Non-pigmented ciliary epithelial cell (primary cell): ENCODE measurements around the gene JMJD7.

ENCODE experiments used
- DNase-seq: peaks from one replicate; pipeline ENCODE4 v3.0.0-alpha.2; 2010; ENCODE audit warnings: low read depth

Gene JMJD7

DNA sequence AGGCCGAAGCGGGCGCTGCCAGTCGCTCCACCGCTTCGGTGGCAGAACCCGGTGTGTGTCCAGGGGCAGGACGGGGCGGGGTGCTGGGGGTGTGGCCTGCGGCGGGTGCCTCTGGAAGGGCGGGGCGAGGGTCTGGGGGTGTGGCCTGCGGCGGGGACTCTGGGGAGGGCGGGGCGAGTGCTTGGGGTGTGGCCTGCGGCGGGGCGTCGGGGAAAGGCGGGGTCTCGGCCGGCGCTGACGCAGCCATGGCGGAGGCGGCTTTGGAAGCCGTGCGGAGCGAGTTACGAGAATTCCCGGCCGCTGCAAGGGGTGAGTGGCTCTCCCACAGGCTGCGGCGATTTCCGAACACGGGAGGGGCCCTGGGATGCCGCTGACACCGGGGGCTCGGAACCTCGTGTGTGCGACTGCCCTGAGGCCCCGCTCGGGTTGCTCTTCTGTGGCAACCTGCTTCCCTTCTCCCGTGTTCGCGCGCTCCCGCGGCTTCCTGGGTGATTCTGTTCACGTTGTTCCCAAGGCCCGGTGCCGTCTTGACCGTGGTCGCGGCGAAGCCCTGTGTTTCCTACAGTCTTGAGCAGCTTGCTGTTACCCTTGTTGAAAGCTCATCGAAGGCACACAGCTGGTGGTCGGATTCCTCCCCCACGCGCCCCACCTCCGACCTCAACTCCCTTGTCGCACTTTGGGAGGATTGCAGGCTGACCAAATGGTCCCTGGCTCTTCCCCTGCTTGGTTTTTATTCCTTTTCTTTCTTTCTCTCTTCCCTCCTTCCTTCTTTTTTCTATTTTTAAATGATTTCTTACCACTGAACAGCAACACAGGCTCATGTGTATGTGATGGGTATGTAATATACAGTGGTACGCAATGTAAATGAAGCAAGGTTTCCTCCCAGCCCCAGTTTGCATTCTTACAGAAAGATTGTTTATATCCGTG, at the start of gene JMJD7:
Gene JMJD7, plus strand, starts transcription at position 213 of the 927 bp plus-strand sequence. Its CDS starts 33 bp downstream, at position 246.
- DNase-seq = peak; percentile 34

DNA sequence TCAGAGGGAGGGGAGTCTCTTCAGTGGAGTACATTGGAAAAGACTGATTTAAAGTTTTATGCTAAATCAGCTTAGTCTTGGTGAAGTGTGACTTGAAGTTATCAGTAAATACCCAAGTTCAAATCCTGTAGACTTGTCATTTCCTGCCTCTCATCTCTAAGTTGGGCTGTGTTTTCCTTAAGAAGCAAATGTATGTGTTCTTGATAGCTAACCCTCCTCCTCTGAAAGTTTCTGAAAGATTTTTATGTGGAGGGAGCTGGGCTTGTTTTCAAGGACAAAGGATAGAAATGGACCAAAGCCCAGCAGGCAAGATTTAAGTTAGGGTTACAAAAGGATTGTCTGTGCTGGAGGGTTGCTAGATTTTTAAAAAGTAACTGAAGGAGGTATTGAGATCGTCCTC, 49.4 kb upstream of the JMJD7 start:
- DNase-seq = no peak

DNA sequence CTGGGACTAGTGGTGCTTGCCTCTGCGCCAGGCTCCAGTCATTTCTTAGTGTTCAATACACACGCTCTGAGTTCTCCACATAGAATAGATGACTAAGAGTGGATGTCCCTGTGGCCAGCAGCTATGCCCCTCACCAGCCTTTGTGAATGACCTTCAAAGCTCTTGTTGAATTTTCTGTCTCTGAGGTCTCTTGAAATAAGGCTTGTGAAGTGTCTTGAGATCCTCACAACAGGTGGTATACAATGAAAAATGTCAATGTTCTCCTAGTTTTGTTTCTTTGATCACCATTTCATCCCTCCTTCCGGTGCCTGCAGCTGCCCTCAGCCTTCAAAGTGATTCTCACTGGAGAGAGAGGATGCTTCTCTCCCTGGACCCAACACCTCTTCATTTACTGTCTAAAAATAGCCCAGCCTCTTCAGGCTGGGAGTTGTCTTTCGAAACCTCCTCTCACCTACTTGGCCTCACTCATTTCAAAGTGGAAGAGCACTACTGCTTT, 48.2 kb upstream of the JMJD7 start:
- no peak for DNase-seq

DNA sequence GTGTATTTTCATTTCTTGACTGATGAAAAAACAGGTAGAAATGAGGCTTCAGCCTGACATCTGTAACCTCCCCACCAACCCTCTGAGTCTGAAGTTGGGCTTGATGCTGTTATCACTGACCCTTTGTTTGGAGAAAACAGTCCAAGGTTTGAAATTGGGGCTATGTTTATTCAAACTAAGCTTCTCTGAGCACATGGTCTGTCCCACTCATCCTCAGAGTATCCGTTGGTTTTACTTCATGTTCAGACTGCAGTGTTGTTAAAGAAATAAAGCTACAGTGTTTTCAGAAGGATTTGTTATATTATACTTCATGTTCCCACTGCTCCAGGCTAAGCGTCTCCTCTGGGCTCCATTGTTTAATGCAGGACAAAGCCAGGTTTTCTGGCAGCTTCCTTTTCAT, 47.6 kb upstream of the JMJD7 start:
- DNase-seq = no peak

DNA sequence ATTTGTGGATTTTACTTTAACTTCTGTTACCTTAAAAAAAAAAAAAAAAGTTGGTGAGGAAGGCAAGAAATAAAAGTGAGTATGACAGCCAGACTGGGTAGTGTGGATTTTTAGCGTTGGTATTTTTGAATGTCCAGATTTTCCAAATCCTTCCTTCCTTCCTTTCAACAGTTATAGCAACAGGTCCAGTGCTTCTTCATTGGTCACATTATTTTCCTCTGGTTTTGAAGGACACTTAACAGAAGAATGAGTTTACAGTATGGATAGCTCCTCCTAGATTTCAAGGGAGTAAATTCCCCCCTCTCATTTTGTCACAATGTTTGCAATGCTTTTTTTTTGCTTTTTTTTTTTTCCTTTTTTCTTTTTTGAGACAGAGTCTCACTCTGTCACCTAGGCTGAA, 47.2 kb upstream of the JMJD7 start:
- no peak for DNase-seq

DNA sequence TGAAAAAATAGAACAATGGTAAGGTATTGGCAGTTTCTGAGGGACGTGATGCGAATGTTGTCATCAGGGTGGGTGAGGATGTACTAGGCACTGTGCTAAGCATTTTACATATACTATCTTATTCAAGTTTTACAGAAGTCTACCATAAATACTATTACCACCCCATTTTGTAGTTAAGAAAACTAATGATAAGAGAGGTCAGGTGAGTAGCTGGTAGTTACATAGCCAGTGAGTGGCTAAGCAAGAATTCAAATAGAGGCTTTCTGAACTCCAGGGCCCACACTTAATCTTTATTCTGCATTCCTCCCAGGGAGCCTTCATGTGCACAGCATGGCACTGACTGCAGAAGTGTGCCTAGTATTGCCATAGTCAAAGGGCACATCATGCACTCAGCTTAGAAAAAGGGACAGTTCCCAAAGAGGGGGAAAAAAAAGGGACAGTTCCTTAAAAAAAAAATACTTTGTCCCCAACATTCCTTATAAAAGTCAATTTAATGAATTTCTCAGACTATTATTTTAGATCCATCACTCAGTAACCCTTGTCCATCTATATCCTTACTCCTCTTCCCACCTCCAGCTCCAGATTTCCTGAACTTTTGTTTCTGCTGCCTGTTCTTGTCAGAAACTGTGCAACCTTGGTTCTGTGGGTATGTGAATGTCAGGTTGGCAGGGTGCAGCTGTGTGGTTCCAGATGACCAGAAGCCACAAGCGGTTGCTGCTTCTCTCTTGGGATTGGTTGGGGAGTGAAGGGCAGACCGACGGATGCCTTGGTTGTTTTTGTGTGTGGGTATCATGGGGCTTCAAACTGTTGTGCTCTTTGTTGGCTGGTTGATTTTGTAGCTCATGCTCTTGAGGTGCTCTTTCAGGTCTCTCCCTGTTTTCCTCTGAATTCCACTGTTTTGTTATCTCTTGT, 45.3 kb upstream of the JMJD7 start:
- DNase-seq = no peak

DNA sequence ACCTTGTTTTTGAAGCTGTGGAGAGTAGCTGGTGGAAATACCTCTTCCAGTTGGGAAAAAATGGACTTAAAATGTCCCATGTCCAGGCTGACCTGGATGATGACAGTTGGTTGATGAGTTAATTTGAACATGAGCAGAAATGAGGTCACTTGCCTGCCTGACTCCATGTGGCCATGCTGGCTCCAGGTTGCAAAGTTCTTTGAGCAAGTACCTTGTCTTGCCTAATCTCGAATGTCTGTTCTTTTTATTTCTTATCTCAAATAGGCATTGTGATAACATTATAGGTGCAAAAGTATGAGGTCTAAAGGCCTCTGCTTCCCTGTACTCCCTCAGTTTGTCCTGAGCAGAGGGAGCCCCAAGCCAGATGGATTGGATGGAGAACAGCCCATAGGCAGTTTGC, 44.6 kb upstream of the JMJD7 start:
- no peak for DNase-seq

DNA sequence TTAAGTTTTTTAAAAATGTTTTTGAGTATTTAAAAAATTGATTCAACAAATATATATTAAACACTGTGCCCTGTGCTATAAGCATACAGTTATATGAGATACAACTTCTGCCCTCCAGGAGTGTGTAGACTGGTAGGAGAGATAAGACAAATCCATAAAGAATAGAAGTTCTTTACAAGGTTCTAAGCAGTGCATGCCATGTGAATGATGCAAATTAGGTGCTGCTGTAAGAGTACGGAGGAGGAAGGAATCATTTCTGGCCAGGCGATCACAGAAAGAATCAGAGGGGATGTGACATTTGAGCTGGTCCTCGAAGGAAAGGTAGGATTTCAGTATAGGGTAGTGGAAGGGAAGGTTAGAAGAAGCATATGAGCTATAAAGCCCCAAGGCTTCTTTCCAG, 39.6 kb upstream of the JMJD7 start:
- no peak for DNase-seq

DNA sequence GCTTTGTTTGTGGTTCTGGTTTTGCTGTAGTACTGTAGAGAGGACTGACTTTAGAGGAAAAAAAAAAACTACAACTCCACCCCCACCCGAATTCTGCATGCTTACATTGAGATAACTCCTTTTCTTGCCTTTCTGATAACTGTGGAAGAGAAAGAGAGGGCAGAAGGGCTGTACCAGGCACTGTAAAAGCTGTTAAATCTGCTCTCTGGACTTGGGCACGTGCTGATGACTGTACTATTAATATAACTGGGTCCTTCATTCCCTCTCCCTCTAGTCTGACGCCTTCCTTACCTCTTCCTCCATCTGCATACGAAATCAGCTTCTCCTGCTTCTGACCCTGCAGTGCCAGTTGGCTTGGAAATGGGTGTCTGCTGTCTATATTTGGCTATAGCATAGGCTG, 38.7 kb upstream of the JMJD7 start:
- no peak for DNase-seq

DNA sequence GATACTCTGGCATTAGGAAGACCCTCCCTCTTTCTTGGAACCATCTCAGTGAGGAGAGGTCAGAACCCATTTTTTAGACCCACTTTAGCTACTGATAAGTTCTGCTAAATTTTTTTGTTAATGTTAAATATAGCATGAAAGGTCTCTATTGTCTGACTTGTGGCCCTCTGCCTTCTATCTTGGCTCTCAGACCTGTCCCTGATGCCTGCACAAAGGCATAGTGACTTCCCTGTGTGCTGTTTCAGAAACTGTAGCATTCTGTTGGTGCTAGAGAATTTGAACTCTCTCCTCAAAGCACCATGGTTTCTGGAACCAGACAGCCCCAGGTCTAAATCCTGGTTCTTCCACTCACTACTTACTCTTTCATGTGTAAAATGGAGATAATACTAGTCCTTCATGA, 38.2 kb upstream of the JMJD7 start:
- no peak for DNase-seq

DNA sequence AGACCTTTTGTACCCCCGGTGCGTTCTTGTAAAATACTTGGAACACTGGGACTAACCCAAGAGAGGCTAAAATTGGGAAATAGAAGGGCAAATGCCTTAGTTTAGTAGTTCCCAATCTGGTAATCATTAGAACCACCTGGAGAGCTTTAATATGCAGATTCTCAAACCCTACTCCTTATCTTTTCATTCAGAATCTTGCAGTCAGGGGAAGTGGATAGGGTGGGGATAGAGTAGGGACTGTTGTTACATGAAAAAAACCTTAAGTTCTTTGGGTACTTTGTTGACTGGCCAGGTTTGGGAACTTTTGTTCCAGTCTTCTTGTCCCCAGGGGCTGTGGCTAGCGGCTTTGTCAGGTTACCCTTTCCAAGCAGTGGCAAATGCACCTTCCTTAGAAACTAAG, 37.7 kb upstream of the JMJD7 start:
- DNase-seq = no peak

DNA sequence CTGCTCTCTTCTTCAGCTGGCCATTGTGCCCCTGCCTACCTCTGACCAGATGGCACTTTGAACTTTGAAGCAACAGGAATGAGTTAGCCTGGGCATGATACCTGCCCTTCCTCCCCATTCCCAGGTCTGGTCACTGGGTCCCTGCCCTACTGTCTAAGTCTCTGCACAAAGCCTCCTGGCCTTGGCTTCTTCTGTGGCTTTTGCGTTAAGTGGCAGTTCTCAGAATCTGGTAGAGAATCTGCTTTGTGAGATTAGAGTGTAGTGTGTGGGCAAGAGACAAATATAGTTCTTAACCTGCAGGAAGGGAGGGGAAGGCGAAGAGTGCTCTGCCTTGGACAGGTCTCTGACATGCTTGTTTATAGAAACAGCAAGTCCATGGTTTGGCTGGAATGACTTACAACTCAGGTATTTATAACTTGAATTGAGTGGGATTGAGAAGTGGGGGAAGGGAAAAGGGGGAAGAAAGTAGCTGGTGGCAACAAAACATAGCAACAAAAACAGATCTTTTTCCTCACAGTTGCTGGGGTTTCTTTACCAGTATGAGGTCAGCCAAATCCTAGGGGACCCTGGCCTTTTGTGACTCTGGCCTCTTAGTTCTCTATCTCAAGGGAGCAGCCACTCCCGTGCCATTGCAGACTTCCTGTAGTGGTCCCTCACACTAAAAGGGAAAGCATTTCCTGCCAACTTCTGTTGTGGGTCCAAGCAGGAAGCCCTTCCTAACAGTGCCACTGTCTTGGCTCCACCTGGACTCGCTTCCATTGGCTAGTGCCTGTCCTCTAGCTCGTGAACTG, 36.9 kb upstream of the JMJD7 start:
- peak; percentile 54 for DNase-seq

DNA sequence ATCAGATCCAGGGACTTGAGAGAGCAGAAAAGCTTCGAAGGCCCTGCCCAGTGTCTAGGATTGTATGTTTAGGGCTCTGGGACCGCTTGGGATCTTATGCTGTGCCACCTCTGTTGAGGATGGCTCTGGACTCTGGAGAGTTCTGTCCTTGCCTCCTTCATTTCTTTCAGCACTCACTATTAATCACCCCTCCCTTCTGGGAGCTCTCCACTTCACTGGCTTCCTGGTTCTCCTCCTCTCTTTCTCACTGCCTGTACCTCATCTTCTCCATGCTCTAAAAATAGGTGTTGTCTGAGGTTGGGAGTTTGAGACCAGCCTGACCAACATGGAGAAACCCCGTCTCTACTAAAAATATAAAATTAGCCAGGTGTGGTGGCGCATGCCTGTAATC, 36.4 kb upstream of the JMJD7 start:
- no peak for DNase-seq

DNA sequence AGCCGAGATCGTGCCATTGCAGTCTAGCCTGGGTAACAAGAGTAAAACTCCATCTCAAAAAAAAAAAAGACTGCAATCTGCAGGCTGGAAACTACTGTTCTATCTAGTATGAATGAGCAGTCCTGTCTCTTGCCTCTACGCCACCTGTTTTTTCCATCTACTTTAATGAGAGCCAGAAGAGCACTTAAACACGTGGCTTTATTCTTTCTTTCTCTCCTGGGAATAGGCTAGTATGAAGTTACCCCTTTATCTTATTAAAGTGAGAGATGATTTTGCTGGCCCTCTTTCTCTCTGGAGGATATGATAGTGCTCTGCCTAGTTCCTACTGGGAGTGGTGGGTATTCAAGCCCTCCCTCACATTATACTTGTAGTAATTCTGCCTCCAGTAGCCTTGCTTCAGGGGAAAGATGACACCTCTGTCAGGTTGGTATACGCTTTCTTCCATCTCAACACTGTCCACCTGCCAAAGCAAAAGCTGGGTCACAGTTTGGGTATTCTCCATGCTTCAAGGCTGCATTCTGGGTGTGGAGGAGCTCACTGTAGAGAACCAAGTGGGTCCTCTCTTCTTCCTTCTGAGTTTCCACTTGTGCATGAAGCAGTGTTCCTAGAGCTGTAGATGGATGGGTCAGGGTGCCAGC, 35.8 kb upstream of the JMJD7 start:
- no peak for DNase-seq

DNA sequence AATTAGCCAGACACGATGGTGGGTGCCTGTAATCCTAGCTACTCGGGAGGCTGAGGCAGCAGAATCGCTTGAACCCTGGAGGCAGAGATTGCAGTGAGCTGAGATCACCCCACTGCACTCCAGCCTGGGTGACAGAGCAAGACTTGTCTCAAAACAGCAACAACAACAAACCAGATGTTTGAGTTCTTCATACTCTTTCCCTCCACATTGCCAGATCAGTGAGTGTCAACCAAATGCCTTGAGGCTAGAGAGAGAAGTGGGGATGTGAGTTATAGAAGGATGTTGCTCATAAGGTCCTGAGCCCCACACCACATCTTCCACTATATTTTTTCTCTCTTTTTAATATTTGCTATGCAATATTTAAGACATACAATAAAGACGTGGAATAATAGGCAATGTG, 33.8 kb upstream of the JMJD7 start:
- DNase-seq = no peak

DNA sequence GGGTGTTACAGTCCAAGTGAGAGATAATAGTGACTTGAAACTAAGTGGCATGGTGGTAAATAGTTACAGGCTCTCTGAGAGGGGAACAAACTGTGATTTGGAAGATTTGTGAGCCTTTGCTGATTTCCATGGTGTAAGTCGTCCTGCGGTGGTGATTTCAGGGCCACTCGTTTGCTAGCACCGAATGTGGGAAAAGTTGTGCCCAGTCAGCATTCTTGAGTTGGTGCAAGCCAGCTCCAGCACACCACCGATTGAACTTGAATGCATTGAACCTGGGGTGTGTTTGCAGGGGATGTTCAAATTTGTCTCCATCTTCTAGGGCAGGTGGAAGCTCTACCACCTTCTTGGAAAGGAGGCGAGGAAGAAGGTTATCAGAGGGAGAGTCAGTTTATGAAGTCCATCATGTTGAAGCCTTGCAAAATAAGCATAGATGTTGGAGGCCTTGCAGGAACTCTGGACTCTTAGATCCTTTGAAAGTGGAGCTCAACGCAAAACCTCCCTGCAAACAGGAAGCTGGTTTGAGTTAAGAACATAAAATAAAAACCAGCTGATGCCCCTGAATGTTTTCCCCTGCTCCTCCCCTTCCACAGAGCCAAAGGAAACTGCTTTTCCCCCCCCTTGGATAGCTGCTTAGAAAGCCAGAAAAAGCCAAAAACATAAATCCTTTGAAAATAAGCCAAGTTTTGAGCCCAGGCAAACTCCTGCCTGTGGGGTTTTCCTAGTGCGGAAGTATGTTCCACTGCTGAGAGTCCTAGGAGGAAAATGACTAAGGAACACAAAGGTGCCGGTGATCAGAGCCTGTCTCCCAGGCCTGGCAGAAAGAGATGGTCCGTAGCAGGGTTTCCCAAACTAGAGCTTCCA, 31.7 kb upstream of the JMJD7 start:
- DNase-seq = no peak

DNA sequence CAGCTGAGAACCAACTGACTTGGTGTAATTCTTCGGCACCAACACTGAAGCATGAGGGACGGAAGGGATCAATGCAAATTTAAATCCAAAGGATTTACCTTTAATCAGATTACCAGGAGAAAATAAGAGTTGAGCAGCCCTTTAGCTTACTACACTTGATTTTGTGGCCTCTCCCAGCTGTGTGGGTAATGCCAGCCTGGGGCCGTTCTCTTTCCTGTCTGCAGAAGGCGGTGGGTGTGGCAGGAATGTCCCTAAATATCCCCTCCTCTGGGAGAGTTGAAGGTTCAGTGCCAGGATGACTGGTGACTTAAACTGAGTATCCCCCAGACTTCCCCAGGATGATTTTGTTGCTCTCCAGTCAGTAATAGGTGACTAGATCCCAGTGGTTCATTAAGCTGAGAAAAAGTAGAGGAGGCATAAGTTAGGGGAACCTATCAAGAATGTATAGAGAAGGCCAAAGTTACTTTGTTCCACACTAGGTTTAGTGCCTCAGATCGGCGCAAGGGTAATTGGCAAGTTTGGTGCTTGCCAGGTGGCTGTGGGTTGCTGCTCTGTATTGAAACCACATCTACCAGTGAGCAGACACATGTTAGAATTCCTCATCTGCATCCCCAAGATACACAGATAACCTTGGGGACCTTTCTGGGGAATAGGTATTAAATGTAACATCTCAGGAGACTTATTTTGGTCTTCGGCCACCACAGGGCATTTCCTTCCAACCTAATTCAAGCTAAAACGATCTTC, 30.5 kb upstream of the JMJD7 start:
- no peak for DNase-seq

DNA sequence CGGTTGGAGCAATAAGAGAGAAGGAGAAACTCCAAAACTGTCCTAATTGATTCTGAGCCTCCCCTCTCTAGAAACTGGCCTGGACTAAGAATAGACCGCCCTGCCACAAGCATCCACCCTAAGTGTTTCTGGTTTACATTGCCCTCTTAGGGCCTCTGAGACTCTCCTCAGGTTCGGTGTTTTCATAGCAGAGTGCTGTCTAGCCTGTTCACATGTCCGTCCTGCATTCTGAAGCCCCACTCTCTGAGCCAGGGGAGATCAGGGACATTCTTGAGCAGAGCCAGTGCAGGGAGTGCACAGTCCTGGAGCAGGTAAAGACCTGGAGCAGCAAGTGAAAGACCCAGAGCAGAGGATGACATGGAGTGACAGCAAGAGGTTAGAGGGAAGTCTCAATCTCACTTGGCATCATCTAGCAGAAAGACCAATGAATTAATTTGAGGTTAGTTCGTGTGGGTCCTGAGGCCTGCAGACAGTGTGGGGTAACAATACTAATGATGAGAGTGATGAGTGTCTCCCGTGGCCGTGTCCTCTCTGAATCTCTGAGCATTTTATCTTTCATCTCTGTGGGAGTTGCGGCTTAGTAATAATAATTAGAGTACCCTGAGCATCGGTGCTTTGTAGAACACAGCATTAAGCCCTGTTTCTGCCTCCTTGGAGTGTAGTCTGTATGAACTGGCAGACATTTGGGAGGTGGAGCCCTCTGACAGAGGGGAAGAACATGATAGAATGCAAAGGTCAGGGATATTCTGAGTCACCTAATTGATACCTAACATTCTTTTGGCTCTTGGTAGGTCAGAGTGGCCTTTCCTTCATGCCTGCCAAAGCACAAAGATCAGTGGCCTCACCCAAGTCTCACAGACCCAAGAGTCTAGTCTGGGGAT, 29.0 kb upstream of the JMJD7 start:
- DNase-seq = no peak

DNA sequence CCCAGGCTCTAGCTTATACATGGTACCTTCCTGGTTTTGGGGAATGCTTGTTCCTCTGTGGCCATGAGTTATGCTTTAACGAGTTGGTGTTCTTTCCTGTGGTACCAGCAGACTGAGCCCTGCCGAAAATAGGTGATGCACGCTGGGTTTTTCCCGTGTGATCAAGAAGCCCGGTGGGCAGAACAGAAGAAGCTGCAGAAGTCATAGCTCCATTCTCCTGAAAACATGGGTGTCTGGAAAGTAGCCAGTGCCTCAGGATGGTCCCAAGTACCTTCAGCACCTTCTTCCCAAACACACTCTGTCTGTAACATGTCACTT, 28.4 kb upstream of the JMJD7 start:
- DNase-seq = no peak
